GM18867 (cell line): ENCODE measurements around the gene IPO8.
"Not testable (repeated sequence)": the region's sequence is repeated elsewhere in the genome, so short reads cannot be mapped to it uniquely, and the experiment has no call there.

Experiments used
- ATAC-seq: cut with Tn5 transposase; IDR thresholded peaks from one replicate; pipeline ENCODE4 v1.9.1; 2021; ENCODE audit warnings: mild to moderate bottlenecking, moderate library complexity; ENCODE audit not compliant: unreplicated experiment

Gene IPO8

DNA sequence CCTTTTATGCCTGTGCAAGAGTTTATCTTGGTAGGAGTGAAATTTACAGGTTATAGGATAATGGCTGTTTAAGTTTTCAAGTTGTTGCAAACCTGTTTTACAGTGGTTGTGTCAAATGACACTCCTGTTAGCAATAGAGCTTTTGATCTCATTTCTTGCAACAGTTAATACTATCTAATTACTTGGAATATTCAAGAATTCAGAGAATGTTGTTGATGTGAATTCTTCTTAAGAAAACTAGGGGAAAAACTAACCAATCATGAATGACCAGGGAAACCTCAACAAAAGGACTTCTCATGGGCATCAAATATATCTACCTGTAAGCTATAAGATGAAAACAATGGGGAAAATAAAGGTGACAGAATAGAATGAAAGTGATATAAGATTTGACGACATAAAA is 85.0 kb downstream of the IPO8 start:
- no peak for ATAC-seq

DNA sequence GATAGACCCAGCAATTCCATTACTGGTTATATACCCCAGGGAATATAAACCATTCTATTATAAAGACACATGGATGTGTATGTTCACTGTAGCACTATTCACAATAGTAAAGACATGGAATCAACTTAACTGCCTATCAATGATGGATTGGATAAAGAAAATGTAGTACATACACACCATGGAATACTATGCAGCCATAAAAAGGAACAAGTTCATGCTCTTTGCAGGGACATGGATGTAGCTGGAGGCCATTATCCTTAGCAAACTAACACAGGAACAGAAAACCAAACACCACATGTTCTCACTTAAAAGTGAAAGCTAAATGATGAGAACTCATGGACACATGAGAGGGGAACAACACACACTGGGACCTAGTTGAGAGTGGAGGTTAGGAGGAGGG is 85.8 kb downstream of the IPO8 start:
- not testable (repeated sequence) for ATAC-seq

DNA sequence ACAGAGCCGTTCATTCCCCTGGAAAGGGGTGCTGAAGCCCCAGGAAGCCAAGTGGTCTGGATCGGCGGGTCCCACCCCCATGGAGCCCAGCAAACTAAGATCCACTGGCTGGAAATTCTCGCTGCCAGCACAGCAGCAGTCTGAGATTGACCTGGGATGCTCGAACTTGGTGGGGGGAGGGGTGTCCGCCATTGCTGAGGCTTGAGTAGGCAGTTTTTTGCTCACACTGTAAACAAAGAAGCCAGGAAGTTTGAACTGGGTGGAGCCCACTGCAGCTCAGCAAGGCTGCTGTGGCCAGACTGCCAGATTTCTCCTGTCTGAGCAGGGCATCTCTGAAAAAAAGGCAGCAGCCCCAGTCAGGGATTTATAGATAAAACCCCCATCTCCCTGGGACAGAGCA is 91.4 kb downstream of the IPO8 start:
- ATAC-seq = not testable (repeated sequence)

DNA sequence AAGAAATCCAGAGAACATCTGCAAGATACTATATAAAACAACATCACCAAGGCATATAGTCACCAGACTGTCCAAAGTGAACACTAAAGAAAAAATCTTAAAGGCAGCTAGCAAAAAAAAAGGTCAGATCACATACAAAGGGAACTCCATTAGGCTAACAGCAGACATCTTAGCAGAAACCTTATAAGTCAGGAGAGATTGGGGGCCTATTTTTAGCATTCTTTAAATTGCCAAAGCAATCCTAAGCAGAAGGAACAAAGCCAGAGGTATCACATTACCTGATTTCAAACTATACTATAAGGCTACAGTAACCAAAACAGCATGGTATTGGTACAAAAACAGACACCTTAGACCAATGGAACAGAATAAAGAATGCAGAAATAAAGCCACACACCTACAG is 92.5 kb downstream of the IPO8 start:
- no peak for ATAC-seq

DNA sequence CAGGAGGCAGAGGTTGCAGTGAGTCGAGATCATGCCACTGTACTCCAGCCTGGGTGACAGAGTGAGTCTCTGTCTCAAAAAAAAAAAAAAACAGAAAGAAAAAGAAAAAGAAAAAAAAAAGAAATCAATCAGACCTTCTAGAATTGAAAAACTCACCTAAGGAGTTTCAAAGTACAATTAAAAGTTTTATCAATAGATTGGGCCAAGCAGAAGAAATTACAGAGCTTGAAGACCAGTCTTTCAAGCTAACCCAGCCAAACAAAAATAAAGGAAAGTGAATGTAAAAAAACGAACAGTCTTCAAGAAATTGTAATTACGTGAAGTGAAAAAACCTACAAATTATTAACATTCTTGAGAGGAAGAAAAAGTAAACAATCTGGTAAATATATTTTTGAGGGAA is 93.0 kb downstream of the IPO8 start:
- ATAC-seq = no peak

DNA sequence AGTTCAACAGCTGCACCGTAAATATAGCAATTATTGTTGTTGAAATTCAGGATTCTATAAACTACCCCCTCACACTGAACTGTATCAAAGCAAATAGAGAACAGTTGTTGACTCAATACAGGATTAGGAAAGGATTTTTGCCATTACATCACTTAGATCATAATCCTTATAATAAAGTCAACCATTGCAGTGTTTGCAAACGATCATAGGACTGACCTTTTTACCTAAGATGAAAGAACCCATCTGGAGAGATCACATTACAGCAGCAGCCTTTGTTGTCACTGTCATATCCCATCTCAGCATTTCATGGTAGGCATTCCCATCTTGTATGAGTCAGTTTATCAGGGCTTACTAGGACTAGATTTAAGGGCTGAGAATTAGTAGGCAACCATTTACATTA is 96.1 kb downstream of the IPO8 start:
- no peak for ATAC-seq

DNA sequence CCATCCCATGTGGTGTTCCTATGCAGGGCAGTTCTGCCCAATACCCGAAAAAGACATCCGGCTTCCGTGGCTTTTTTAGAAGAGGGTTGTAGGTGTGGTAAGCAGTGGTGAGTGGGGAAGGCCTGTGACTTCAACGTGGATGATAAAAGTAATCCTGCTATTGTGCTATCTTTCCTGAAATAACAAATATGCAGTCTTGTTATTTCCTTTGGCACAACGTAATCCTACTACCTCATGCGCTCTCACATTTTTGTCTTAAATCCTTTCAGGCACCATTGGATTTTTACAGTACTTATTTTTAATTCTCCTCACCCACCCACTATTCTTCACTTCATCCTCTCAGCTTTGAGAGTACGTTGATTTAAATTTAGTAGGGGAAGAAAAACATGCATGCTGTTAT is 96.8 kb downstream of the IPO8 start:
- ATAC-seq = no peak

DNA sequence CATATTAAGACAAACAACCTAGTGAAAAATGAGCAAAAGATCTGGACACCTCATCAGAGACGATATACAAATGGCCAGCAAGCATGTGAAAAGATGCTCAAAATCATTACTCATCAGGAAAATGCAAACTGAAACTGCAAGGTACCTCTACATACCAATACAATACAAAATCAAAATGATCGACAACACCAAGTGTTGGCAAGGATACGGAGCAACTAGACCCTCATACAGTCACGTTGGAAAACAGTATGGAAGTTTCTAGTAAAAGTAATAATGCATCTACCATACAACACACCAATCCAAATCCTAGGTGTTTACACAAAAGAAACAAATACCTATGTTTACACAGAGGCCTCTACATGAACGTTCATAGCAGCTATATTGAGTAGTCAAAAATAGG is 99.9 kb downstream of the IPO8 start:
- ATAC-seq = no peak

DNA sequence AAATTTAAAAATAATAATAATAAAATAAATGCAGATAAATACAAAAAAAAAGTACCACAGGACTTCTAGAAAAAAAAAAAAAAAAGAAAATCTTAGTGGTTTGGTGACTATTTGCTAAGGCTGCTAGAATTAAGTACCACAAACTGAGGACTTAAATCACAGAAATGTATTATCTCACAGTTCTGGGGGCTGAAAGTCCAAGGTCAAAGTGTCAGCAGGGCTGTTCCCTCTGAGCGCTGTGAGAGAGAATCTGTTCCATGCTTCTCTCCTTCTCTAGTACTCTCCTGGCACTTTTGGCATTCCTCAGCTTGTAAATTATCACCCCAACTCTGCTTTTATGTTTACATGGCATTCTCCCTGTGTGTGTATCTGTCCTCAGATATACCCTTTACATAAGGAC is 101.2 kb downstream of the IPO8 start:
- ATAC-seq = no peak

DNA sequence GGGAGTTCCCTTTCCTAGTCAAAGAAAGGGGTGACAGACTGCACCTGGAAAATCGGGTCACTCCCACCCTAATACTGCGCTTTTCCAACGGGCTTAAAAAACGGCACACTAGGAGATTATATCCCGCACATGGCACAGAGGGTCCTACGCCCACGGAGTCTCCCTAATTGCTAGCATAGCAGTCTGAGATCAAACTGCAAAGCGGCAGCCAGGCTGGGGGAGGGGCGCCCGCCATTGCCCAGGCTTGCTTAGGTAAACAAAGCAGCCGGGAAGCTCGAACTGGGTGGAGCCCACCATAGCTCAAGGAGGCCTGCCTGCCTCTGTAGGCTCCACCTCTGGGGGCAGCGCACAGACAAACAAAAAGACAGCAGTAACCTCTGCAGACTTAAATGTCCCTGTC is 107.1 kb downstream of the IPO8 start:
- not testable (repeated sequence) for ATAC-seq

DNA sequence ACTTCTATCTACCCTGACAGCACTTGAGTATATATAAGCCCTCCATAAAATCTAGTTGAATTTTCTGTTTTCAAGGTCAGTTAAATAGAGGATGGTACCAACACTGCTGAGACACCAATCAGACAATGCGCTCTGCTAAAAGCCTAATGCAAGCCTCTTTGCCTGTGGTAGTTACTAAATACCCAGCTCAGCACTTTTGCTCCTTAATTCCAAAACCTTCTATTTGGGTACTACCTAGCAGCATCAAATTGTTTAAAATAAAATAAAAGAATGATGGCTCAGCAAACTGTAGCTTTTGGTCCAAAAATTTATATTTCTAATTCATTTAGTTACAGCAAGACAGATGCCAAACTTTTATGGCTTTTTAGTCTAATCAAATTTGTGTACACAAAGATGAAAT is 107.9 kb downstream of the IPO8 start:
- ATAC-seq = no peak

DNA sequence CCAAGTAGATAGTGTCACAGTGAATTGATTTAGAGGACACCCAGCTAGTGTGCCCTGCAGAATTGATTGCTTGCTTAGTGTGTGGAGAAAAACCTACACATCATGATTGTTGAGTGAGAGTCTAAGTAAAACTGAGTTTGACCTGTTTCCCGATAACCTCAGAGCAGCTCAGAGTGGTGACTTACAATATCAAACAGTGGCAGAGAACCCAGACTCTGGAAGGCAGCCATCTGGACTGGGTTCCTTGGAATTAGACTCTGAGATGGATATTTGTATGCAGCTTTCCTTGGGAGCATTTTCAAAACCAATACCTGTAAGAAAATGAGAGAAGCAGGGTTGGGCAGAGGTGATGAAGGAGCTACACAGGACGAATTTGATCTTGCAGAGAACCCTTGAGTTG is 109.8 kb downstream of the IPO8 start:
- ATAC-seq = no peak

DNA sequence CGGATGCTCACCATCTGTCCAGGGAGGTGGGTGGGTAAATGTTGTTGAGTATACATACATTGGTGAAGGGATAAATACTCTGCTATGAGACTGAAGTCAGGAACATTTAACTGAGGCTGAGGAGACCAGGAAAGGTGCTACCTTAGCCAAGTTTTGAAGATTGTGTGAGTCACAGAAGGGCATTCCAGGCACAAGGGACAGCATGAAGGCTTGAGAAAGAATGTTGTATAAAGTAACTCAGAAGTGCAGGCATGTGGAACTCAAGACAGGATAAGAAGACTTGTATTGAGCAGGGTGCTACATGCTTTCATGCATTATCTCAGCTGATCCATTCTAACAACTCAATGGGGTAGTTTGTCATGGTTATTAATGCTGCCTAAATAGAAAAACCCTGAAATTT is 112.7 kb downstream of the IPO8 start:
- ATAC-seq = no peak

DNA sequence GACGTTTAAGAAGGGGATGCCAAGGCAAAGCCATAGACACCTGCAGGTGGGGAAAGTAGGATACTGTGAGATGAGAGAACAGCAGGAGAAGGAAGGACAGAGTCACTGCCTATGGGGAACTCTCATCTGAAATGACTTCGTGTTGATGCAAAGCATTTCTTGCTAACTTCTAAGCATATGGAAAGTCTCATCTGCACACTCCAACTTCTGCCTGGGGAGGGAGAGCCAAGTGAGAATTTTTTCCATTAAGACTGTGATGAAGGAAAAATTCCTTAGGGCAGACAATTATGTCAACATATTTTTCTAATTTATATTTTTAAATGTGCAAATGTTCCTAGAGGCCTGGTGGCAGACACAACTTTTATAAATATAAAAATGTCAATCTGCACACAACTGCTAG is 115.3 kb downstream of the IPO8 start:
- no peak for ATAC-seq
